Fibroblast of skin of left biceps (primary cell): ENCODE results near the gene RAB7A.

Experiments
- DNase-seq, 2 experiments: peaks; one replicate each; pipeline ENCODE4 v3.0.0-alpha.2; 2013; ENCODE audit warnings: low read depth in 2 of 2

Gene RAB7A

GRCh38 chr3:128726023-128727016, at the start of gene RAB7A:
TSS of gene RAB7A (plus strand) at chr3:128726183. CDS start at chr3:128795368, 69,185 bp downstream.
- DNase-seq = peak; percentile 92 to 94

GRCh38 chr3:128679338-128679737, 46.6 kb upstream of the RAB7A start:
- DNase-seq = no peak

GRCh38 chr3:128680603-128681368, 45.2 kb upstream of the RAB7A start:
- DNase-seq = peak; percentile 91 to 93

GRCh38 chr3:128681369-128681829, 44.6 kb upstream of the RAB7A start:
- no peak for DNase-seq

GRCh38 chr3:128683957-128684356, 42.0 kb upstream of the RAB7A start:
- DNase-seq = no peak

GRCh38 chr3:128684986-128685726, 40.8 kb upstream of the RAB7A start:
- no peak for DNase-seq

GRCh38 chr3:128686465-128686864, 39.5 kb upstream of the RAB7A start:
- no peak for DNase-seq

GRCh38 chr3:128689060-128689459, 36.9 kb upstream of the RAB7A start:
- no peak for DNase-seq

- DNase-seq = no peak
Observed at GRCh38 chr3:128693696-128694095, 32.3 kb upstream of the RAB7A start.

GRCh38 chr3:128697341-128697740, 28.6 kb upstream of the RAB7A start:
- DNase-seq = no peak

GRCh38 chr3:128698211-128699047, 27.6 kb upstream of the RAB7A start:
- DNase-seq = no peak

GRCh38 chr3:128701342-128702212, 24.4 kb upstream of the RAB7A start:
- no peak for DNase-seq

GRCh38 chr3:128702391-128702790, 23.6 kb upstream of the RAB7A start:
- no peak for DNase-seq

GRCh38 chr3:128703561-128703960, 22.4 kb upstream of the RAB7A start:
- DNase-seq = no peak

GRCh38 chr3:128706086-128706615, 19.8 kb upstream of the RAB7A start:
- no peak for DNase-seq

GRCh38 chr3:128707928-128708494, 18.0 kb upstream of the RAB7A start:
- no peak for DNase-seq

- DNase-seq = no peak
Observed at GRCh38 chr3:128709038-128709437, 16.9 kb upstream of the RAB7A start.

- DNase-seq = no peak
Observed at GRCh38 chr3:128709506-128710210, 16.3 kb upstream of the RAB7A start.
